Endothelial cell of umbilical vein (primary cell): Measurements from ENCODE around the gene ZNF385C. TPM values are rescaled to one million over a fixed set of nuclear protein-coding genes. Genes with fewer than 3 reads are reported as not detected.

ENCODE experiments used
- BruUV-seq: library from RNA; stranded (reverse); fragments of 400-500 nt; replicated peaks from 2 replicates; lab custom pipeline; 2021; lab: Mats Ljungman, UMichigan
- CTCF ChIA-PET: fragments of 300-600, 350-600 bp; sonication (Branson Sonifier 250); formaldehyde crosslinking; loops from one replicate; lab custom pipeline; 2021; ENCODE audit warnings: antibody characterized with exemption, inconsistent platforms; lab: Charles Lee
- POLR2A ChIA-PET: fragments of 300-600, 350-600 bp; sonication (Branson Sonifier 250); formaldehyde crosslinking; loops from one replicate; lab custom pipeline; 2021; ENCODE audit warnings: antibody characterized with exemption, inconsistent platforms; lab: Charles Lee
- DNase-seq: peaks from one replicate; pipeline ENCODE4 v3.0.0-alpha.2; 2011; ENCODE audit warnings: low read depth, low spot score
- FAIRE-seq: peaks from 2 replicates; lab custom pipeline; 2011; peaks lifted over from hg19 to GRCh38; lab: Jason Lieb, UNC
- H2AFZ ChIP-seq: 2 replicates; pipeline ENCODE4 v1.6.0; 2012; ENCODE audit warnings: low read depth, low read length, control low read depth, inconsistent platforms
- H3K27ac ChIP-seq: 2 replicates; pipeline ENCODE4 v1.5.1; 2011; ENCODE audit warnings: low read depth, mild to moderate bottlenecking, control low read depth, low read length, moderate library complexity; ENCODE audit not compliant: insufficient read depth
- H3K27me3 ChIP-seq, 2 experiments: 2 replicates each; pipeline versions ENCODE4 v1.6.0 to v1.6.1; 2011; ENCODE audit warnings: low read length in 2 of 2, mixed read lengths in 1 of 2; ENCODE audit not compliant: control insufficient read depth in 2 of 2, insufficient read depth in 2 of 2
- H3K36me3 ChIP-seq, 2 experiments: 2 replicates in 1 of 2; 3 replicates in 1 of 2; pipeline ENCODE4 v1.5.1; 2011; ENCODE audit warnings: low read length in 2 of 2, mild to moderate bottlenecking in 1 of 2, moderate library complexity in 1 of 2; ENCODE audit not compliant: control insufficient read depth in 2 of 2, insufficient read depth in 2 of 2; ENCODE audit errors: extremely low read depth in 1 of 2
- H3K4me1 ChIP-seq: 3 replicates; pipeline ENCODE4 v1.5.1; 2011; ENCODE audit warnings: mild to moderate bottlenecking, low read length; ENCODE audit not compliant: control insufficient read depth, insufficient read depth; ENCODE audit errors: extremely low read depth
- H3K4me2 ChIP-seq: 2 replicates; pipeline ENCODE4 v1.6.1; 2011; ENCODE audit warnings: low read length, control low read depth, mixed read lengths; ENCODE audit not compliant: insufficient read depth
- H3K4me3 ChIP-seq, 3 experiments: fragments of 200-600 bp in 1 of 3; sonication (generic), shearing (Covaris generic) in 1 of 3; replicated peaks in 1 of 3; 2 replicates each; pipeline ENCODE4 v1.5.1; 2011 to 2016; ENCODE audit warnings: control low read depth in 3 of 3, low read length in 3 of 3, mild to moderate bottlenecking in 2 of 3, inconsistent platforms in 1 of 3, low read depth in 1 of 3, moderate library complexity in 1 of 3; ENCODE audit not compliant: insufficient read depth in 1 of 3
- H3K79me2 ChIP-seq: 2 replicates; pipeline ENCODE4 v1.6.0; 2012; ENCODE audit warnings: low read length, inconsistent platforms; ENCODE audit not compliant: control insufficient read depth, insufficient read depth
- H3K9ac ChIP-seq: replicated peaks from 2 replicates; pipeline ENCODE3; 2011; ENCODE audit warnings: low read length, control low read depth; ENCODE audit not compliant: insufficient read depth; ENCODE audit errors: extremely low read depth
- H3K9me1 ChIP-seq: replicated peaks from 3 replicates; pipeline ENCODE4 v1.6.0; 2011; ENCODE audit warnings: mild to moderate bottlenecking, low read length; ENCODE audit not compliant: control insufficient read depth, insufficient read depth; ENCODE audit errors: extremely low read depth
- H3K9me3 ChIP-seq: replicated peaks from 2 replicates; pipeline ENCODE4 v1.5.1; 2012; ENCODE audit warnings: low read length, inconsistent platforms; ENCODE audit not compliant: control insufficient read depth, insufficient read depth
- H4K20me1 ChIP-seq: replicated peaks from 2 replicates; pipeline ENCODE3; 2011; ENCODE audit warnings: mild to moderate bottlenecking, low read length; ENCODE audit not compliant: control insufficient read depth, insufficient read depth; ENCODE audit errors: extremely low read depth
- EZH2 ChIP-seq: IDR thresholded peaks from 2 replicates; pipeline ENCODE4 v1.6.1; 2012; ENCODE audit warnings: borderline replicate concordance, low read depth, mild to moderate bottlenecking, moderate library complexity, low read length, inconsistent platforms; ENCODE audit not compliant: severe bottlenecking
- FOS ChIP-seq: IDR thresholded peaks from 2 replicates; pipeline ENCODE4 v1.6.1; 2011; ENCODE audit warnings: mild to moderate bottlenecking, low read length, moderate library complexity, borderline replicate concordance; ENCODE audit not compliant: insufficient read depth
- GATA2 ChIP-seq: IDR thresholded peaks from 2 replicates; pipeline ENCODE4 v1.7.0; 2011; ENCODE audit warnings: low read depth, mild to moderate bottlenecking, moderate library complexity, mixed read lengths, low read length; ENCODE audit not compliant: insufficient read length, insufficient read depth
- JUN ChIP-seq: IDR thresholded peaks from 2 replicates; pipeline ENCODE4 v1.6.1; 2011; ENCODE audit warnings: borderline replicate concordance, low read depth; ENCODE audit not compliant: insufficient read length, insufficient read depth
- MAX ChIP-seq: IDR thresholded peaks from 2 replicates; pipeline ENCODE4 v1.6.1; 2011; ENCODE audit not compliant: insufficient read depth, insufficient read length
- MYC ChIP-seq: IDR thresholded peaks from one replicate; pipeline ENCODE4 v1.6.1; 2011; ENCODE audit warnings: mild to moderate bottlenecking, low read depth, low read length
- POLR2A ChIP-seq: IDR thresholded peaks from 2 replicates; pipeline ENCODE4 v1.6.1; 2012; ENCODE audit warnings: low read depth, mild to moderate bottlenecking, control low read depth, low read length
- POLR2AphosphoS5 ChIP-seq: IDR thresholded peaks from 2 replicates; pipeline ENCODE4 v1.6.1; 2012; ENCODE audit warnings: low read depth, mild to moderate bottlenecking, control low read depth, low read length, moderate library complexity; ENCODE audit not compliant: insufficient read depth
- dilution Hi-C: fragments of 300-500 bp; cut with MboI; formaldehyde crosslinking; loops from one replicate; pipeline ENCODE4 v1.15.0; 2019; ENCODE audit warnings: low sequenced_read_pairs; ENCODE audit not compliant: extremely low pct_ligation_motif_present
- intact Hi-C: fragments of 100-400 bp; cut with micrococcal nuclease; formaldehyde crosslinking; loops from one replicate; pipeline ENCODE4 v1.10.0; 2022
- polyA plus RNA-seq, 4 experiments: library from polyadenylated mRNA; depleted of rRNA in 3 of 4; stranded (reverse) in 3 of 4; unstranded in 1 of 4; fragments of >200 nt; gene quantifications; 2 replicates each; pipeline versions ENCODE4 v1.2.1 to v1.2.3, GENCODE V29; 2011 to 2012; ENCODE audit warnings: missing spikeins in 1 of 4
- total RNA-seq: library from RNA; stranded (reverse); gene quantifications from 2 replicates; pipeline ENCODE4 v1.2.3, GENCODE V29; 2021
- TF ChIP-seq, protein P1 (sequence below), 2 donors: IDR thresholded peaks; 1 replicate in 1 of 2; 2 replicates in 1 of 2; pipeline ENCODE4 v1.5.1; 2011; ENCODE audit warnings: low read length in 2 of 2, mild to moderate bottlenecking in 2 of 2, moderate library complexity in 2 of 2, control low read depth in 1 of 2, inconsistent platforms in 1 of 2, low read depth in 1 of 2; ENCODE audit not compliant: insufficient read depth in 1 of 2; ENCODE audit errors: extremely low read depth in 1 of 2

Gene ZNF385C
- total and polyA plus RNA-seq, 2 donors (not counting 3 experiments of a cell fraction or from before 2014, with no cell fraction given) = 0.07 TPM; not detected in 1

GRCh38 chr17:42059815-42060214 lies 38.5 kb downstream of the ZNF385C start:
- CTCF ChIA-PET = interaction anchor here (1.1 kb wide), 1 partner anchor 8 kb away, joined by 4 read pairs; no protein-coding TSS in a partner anchor
- no peaks in the 10 kb centered on the region for H4K20me1 ChIP-seq

More at GRCh38 chr17:42059815-42060214, 38.5 kb downstream of the ZNF385C start:
- H3K27me3 ChIP-seq = peaks cover 8 to 12% of the 10 kb centered on the region in 2 experiments
- no peaks in the 10 kb centered on the region for H3K36me3 ChIP-seq
- no peak for DNase-seq
- intact Hi-C loops = no loop called here
- BruUV-seq = no TSS peak
- no peaks in the 10 kb centered on the region for H3K9me1 ChIP-seq
- H3K27ac ChIP-seq = no peak overlapping the region
- no peak overlapping the region for H3K9ac ChIP-seq
- no peaks in the 10 kb centered on the region for H3K9me3 ChIP-seq
- no peaks in the 10 kb centered on the region for H3K4me1 ChIP-seq
- FAIRE-seq = no peak
- H3K4me2 ChIP-seq = no peak overlapping the region
- no peak overlapping the region for H3K4me3 ChIP-seq
- H3K79me2 ChIP-seq = no peaks in the 10 kb centered on the region
- dilution Hi-C loops = no loop called here
- H2AFZ ChIP-seq = no peak overlapping the region
- TF ChIP-seq EZH2 = no peak
- TF ChIP-seq, protein P1, sequence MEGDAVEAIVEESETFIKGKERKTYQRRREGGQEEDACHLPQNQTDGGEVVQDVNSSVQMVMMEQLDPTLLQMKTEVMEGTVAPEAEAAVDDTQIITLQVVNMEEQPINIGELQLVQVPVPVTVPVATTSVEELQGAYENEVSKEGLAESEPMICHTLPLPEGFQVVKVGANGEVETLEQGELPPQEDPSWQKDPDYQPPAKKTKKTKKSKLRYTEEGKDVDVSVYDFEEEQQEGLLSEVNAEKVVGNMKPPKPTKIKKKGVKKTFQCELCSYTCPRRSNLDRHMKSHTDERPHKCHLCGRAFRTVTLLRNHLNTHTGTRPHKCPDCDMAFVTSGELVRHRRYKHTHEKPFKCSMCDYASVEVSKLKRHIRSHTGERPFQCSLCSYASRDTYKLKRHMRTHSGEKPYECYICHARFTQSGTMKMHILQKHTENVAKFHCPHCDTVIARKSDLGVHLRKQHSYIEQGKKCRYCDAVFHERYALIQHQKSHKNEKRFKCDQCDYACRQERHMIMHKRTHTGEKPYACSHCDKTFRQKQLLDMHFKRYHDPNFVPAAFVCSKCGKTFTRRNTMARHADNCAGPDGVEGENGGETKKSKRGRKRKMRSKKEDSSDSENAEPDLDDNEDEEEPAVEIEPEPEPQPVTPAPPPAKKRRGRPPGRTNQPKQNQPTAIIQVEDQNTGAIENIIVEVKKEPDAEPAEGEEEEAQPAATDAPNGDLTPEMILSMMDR (IDR thresholded peaks at IDR 0.05; ENCODE audit: extremely low read depth in 1 of 2, insufficient read depth in 1 of 2, low read depth in 1 of 2, low read length in 2 of 2) = no peak
- no peak for TF ChIP-seq MYC
- no peak for TF ChIP-seq MAX
- no peak for TF ChIP-seq FOS
- TF ChIP-seq POLR2AphosphoS5 = no peak
- no peak for TF ChIP-seq GATA2
- TF ChIP-seq JUN = no peak
- no peak for TF ChIP-seq POLR2A
- POLR2A ChIA-PET = no interaction called here
